ENCODE results near the gene LTN1. TPM values are rescaled to one million over a fixed set of nuclear protein-coding genes. Genes with fewer than 3 reads are reported as not detected.
"Not testable (repeated sequence)": the region's sequence is repeated elsewhere in the genome, so short reads cannot be mapped to it uniquely, and the experiment has no call there.

LTN1 gene
- polyA plus RNA-seq, 4 donors, result 3.0 to 21.1 (median 5.8) TPM

DNA sequence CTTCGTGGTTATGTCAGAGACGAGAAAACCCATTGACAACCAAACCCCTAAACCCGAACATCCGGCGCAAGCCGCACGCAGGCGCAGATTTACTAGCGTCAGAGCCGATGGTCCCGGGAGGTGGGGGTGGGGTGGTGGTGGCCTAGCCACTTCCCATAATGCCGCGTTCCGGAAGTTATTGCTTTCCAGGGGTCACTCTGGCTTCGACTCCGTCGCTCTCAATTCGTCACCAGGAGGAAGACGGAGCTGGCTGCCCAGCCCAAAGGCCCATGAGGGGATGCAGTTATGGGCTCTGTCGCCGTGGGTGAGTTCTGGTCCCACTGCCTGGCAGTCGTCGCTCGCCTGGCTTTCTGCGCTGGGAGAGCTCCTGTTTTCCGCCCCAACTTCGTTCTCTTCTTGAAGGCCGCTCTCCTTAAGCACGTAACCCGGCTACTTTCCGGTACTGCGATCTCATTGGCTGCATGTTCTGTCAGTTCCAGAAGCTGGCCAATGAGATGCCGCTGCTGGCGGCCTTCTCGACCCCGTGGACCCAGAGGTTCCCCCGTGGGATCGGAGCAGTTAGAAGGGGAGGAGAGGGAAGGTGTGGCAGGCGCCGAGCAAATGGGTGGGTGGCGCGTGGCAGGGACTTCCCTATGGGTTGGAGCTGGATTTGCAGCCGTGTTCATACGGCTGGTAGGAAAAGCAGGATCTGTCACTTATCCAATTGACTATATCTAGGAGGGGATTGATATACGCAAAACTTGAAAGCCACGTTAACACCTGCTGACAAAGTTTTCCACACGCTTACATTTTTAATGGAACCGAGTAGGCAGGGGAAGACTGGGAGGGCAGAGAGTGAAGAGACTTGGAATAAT, 32.0 kb upstream of the LTN1 start, which contains the start of gene USP16:
USP16 (plus strand) TSS at position 195 of the 854 bp plus-strand sequence. CDS start 3,246 bp downstream, outside the sequence.
- Histone ChIP-seq H3K36me3 (ENCODE audit: control insufficient read depth in 3 of 3, insufficient read depth in 2 of 3, low read depth in 1 of 3, low read length in 3 of 3) (peaks cover 0 to 7% (median 3%) of the 10 kb centered on the region in 3 donors), H3K4me1 (ENCODE audit: control insufficient read depth in 3 of 3, insufficient read depth in 2 of 3, low read depth in 1 of 3, low read length in 2 of 3) (peaks cover 0 to 11% (median 0%) of the 10 kb centered on the region in 3 donors), H3K4me3 (ENCODE audit: low read depth in 1 of 3, low read length in 3 of 3) (peak within 1 kb of the TSS; percentile 71 to 83 (median 82)), H3K27me3 (ENCODE audit: control insufficient read depth in 3 of 3, insufficient read depth in 3 of 3, low read length in 3 of 3) (no peaks in the 10 kb centered on the region), H3K9me3 (ENCODE audit: control insufficient read depth in 2 of 2, insufficient read depth in 1 of 2, low read depth in 1 of 2, low read length in 1 of 2) (no peaks in the 10 kb centered on the region), H3K27ac (ENCODE audit: low read depth in 1 of 3, low read length in 2 of 3) (peak within 1 kb of the TSS; percentile 98 to 100 (median 98))
- FAIRE-seq (no peak), DNase-seq (peak; percentile 98 to 100)
- 0 to 1% (median 0%) methylated on average over 48 of the region's 48 CpGs for WGBS, 3 donors

DNA sequence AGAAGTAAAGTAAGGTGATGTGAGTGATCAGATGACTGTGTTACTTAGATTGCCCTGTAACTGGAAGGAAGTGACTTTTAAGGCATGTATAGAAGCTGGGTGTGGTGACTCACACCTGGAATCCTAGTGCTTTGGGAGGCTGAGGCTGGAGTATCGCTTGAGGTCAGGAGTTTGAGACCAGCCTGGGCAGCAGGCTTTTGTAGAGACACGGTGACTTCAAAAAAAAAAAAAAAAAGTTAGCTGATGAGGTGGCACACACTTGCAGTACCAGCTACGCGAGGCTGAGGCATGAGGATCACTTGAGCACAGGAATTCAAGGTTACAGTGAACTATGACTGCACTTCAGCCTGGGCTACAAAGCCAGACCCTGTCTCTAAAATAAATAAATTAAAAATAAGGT, 29.5 kb upstream of the LTN1 start:
- no peaks in the 10 kb centered on the region for H3K27me3 ChIP-seq (ENCODE audit: control insufficient read depth in 3 of 3, insufficient read depth in 3 of 3, low read length in 3 of 3)
- no peak overlapping the region for H3K27ac ChIP-seq (ENCODE audit: low read depth in 1 of 3, low read length in 2 of 3)
- FAIRE-seq (no peak), DNase-seq (no peak)
- no peaks in the 10 kb centered on the region for H3K9me3 ChIP-seq (ENCODE audit: control insufficient read depth in 2 of 2, insufficient read depth in 1 of 2, low read depth in 1 of 2, low read length in 1 of 2)
- no peaks in the 10 kb centered on the region for H3K36me3 ChIP-seq (ENCODE audit: control insufficient read depth in 3 of 3, insufficient read depth in 2 of 3, low read depth in 1 of 3, low read length in 3 of 3)
- H3K4me3 ChIP-seq (ENCODE audit: low read depth in 1 of 3, low read length in 3 of 3), result no peak overlapping the region
- H3K4me1 ChIP-seq (ENCODE audit: control insufficient read depth in 3 of 3, insufficient read depth in 2 of 3, low read depth in 1 of 3, low read length in 2 of 3), result peaks cover 0 to 22% (median 2%) of the 10 kb centered on the region in 3 donors
- 78 to 81% (median 80%) methylated on average over 4 of the region's 4 CpGs for WGBS, 3 donors

DNA sequence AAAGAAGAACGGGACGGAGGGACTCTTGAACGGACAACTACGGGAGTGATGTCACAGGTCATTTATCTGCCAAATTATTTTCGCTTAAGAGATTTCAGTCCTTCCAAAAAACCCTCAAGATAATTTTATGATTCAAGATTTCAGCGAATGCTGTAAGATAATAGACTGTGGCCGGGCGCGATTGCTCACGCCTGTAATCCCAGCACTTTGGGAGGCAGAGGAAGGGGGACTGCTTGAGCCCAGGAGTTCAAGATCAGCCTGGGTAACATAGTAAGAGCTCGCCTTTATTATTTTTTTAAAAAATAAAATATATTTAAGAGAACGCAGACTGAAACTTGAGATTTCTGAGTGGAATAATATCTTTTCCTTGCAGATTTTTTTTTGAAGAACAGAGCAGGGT, 25.9 kb upstream of the LTN1 start:
- DNase-seq, result peak in 1 of 2 donors; percentile 17
- FAIRE-seq, result no peak
- H3K4me3 ChIP-seq (ENCODE audit: low read depth in 1 of 3, low read length in 3 of 3), result peak overlapping the region; percentile 85 to 94 (median 90)
- H3K4me1 ChIP-seq (ENCODE audit: control insufficient read depth in 3 of 3, insufficient read depth in 2 of 3, low read depth in 1 of 3, low read length in 2 of 3), result peaks cover 0 to 15% (median 2%) of the 10 kb centered on the region in 3 donors
- H3K27me3 ChIP-seq (ENCODE audit: control insufficient read depth in 3 of 3, insufficient read depth in 3 of 3, low read length in 3 of 3), result no peaks in the 10 kb centered on the region
- H3K9me3 ChIP-seq (ENCODE audit: control insufficient read depth in 2 of 2, insufficient read depth in 1 of 2, low read depth in 1 of 2, low read length in 1 of 2), result no peaks in the 10 kb centered on the region
- H3K27ac ChIP-seq (ENCODE audit: low read depth in 1 of 3, low read length in 2 of 3), result peak overlapping the region; percentile 47 to 95 (median 67)
- WGBS, 3 donors, result 2 to 15% (median 2%) methylated on average over 12 of the region's 12 CpGs
- peaks cover 0 to 2% (median 0%) of the 10 kb centered on the region in 3 donors for H3K36me3 ChIP-seq (ENCODE audit: control insufficient read depth in 3 of 3, insufficient read depth in 2 of 3, low read depth in 1 of 3, low read length in 3 of 3)

GRCh38 chr21:29017639-29018237, 25.1 kb upstream of the LTN1 start:
- H3K27ac ChIP-seq (ENCODE audit: low read depth in 1 of 3, low read length in 2 of 3), result peak overlapping the region in 2 of 3 donors; percentile 22 to 43
- peaks cover 0 to 15% (median 2%) of the 10 kb centered on the region in 3 donors for H3K4me1 ChIP-seq (ENCODE audit: control insufficient read depth in 3 of 3, insufficient read depth in 2 of 3, low read depth in 1 of 3, low read length in 2 of 3)
- DNase-seq (peak in 1 of 2 donors; percentile 39), FAIRE-seq (no peak)
- peak overlapping the region in 2 of 3 donors; percentile 85 to 94 for H3K4me3 ChIP-seq (ENCODE audit: low read depth in 1 of 3, low read length in 3 of 3)
- H3K9me3 ChIP-seq (ENCODE audit: control insufficient read depth in 2 of 2, insufficient read depth in 1 of 2, low read depth in 1 of 2, low read length in 1 of 2), result no peaks in the 10 kb centered on the region
- H3K36me3 ChIP-seq (ENCODE audit: control insufficient read depth in 3 of 3, insufficient read depth in 2 of 3, low read depth in 1 of 3, low read length in 3 of 3), result peaks cover 0 to 2% (median 0%) of the 10 kb centered on the region in 3 donors
- 33 to 69% (median 42%) methylated on average over 6 of the region's 6 CpGs for WGBS, 3 donors
- H3K27me3 ChIP-seq (ENCODE audit: control insufficient read depth in 3 of 3, insufficient read depth in 3 of 3, low read length in 3 of 3), result no peaks in the 10 kb centered on the region

- not testable (repeated sequence) for FAIRE-seq; H3K36me3 ChIP-seq (ENCODE audit: control insufficient read depth in 3 of 3, insufficient read depth in 2 of 3, low read depth in 1 of 3, low read length in 3 of 3)
- 92 to 100% (median 97%) methylated on average over 10 to 24 of the region's 30 CpGs for WGBS, 3 donors
These were observed 18.6 kb upstream of the LTN1 start for GRCh38 chr21:29011236-29011635.

DNA sequence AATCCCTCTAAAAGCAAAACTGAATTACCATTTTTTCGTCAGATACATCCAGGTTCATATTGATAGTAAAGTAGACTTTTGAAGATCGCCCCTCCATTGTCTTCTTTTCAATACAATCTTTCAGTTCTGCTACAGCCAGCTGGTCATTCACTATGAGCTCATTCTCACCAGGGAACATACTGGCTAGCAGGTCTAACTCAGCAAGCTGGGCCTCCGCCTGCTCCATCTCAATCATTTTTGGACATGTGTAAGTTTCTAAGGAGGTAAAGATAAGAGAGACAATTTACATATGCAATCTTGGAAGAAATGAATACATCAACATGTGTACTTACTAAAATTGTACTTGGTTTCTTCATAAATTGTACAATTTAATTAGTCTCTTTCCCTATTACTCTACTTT, 15.7 kb upstream of the LTN1 start:
- Histone ChIP-seq H3K4me1 (ENCODE audit: control insufficient read depth in 3 of 3, insufficient read depth in 2 of 3, low read depth in 1 of 3, low read length in 2 of 3) (no peaks in the 10 kb centered on the region), H3K27me3 (ENCODE audit: control insufficient read depth in 3 of 3, insufficient read depth in 3 of 3, low read length in 3 of 3) (no peaks in the 10 kb centered on the region), H3K27ac (ENCODE audit: low read depth in 1 of 3, low read length in 2 of 3) (no peak overlapping the region), H3K4me3 (ENCODE audit: low read depth in 1 of 3, low read length in 3 of 3) (no peak overlapping the region), H3K36me3 (ENCODE audit: control insufficient read depth in 3 of 3, insufficient read depth in 2 of 3, low read depth in 1 of 3, low read length in 3 of 3) (peaks cover 0 to 6% (median 2%) of the 10 kb centered on the region in 3 donors), H3K9me3 (ENCODE audit: control insufficient read depth in 2 of 2, insufficient read depth in 1 of 2, low read depth in 1 of 2, low read length in 1 of 2) (no peaks in the 10 kb centered on the region)
- no peak for DNase-seq
- WGBS, 3 donors, result 94 to 98% (median 95%) methylated on average over 3 of the region's 3 CpGs
- FAIRE-seq, result no peak

More at GRCh38 chr21:29011236-29011635, 18.6 kb upstream of the LTN1 start:
- H3K4me3 ChIP-seq (ENCODE audit: low read depth in 1 of 3, low read length in 3 of 3); H3K4me1 ChIP-seq (ENCODE audit: control insufficient read depth in 3 of 3, insufficient read depth in 2 of 3, low read depth in 1 of 3, low read length in 2 of 3); H3K9me3 ChIP-seq (ENCODE audit: control insufficient read depth in 2 of 2, insufficient read depth in 1 of 2, low read depth in 1 of 2, low read length in 1 of 2); DNase-seq; H3K27me3 ChIP-seq (ENCODE audit: control insufficient read depth in 3 of 3, insufficient read depth in 3 of 3, low read length in 3 of 3); H3K27ac ChIP-seq (ENCODE audit: low read depth in 1 of 3, low read length in 2 of 3): not testable (repeated sequence)

DNA sequence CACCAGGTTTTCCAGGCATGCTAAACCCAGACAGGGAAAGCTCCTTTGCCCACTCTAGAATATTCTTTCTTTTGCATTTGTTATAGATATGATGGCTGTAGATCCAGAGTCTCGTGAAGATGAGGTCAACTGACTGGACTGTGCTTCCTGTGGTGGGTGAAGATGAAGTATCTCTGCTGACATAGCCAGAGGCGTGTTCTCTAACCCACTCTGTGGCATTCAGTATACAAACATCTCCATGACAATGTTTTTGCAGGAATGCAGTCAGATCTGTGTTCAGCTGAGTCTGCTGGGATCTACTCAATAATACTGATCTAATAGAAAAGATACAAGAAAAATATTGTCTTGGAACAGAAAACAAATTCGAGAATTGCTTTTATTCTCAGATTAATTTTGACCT, 15.1 kb upstream of the LTN1 start:
- Histone ChIP-seq H3K27me3 (ENCODE audit: control insufficient read depth in 3 of 3, insufficient read depth in 3 of 3, low read length in 3 of 3) (no peaks in the 10 kb centered on the region), H3K4me3 (ENCODE audit: low read depth in 1 of 3, low read length in 3 of 3) (no peak overlapping the region), H3K9me3 (ENCODE audit: control insufficient read depth in 2 of 2, insufficient read depth in 1 of 2, low read depth in 1 of 2, low read length in 1 of 2) (no peaks in the 10 kb centered on the region), H3K27ac (ENCODE audit: low read depth in 1 of 3, low read length in 2 of 3) (no peak overlapping the region), H3K36me3 (ENCODE audit: control insufficient read depth in 3 of 3, insufficient read depth in 2 of 3, low read depth in 1 of 3, low read length in 3 of 3) (peaks cover 0 to 6% (median 2%) of the 10 kb centered on the region in 3 donors), H3K4me1 (ENCODE audit: control insufficient read depth in 3 of 3, insufficient read depth in 2 of 3, low read depth in 1 of 3, low read length in 2 of 3) (no peaks in the 10 kb centered on the region)
- WGBS, 3 donors, result 84 to 91% (median 87%) methylated on average over 3 of the region's 3 CpGs
- FAIRE-seq (no peak), DNase-seq (no peak)

- no peak overlapping the region for H3K4me3 ChIP-seq (ENCODE audit: low read depth in 1 of 3, low read length in 3 of 3)
- H3K4me1 ChIP-seq (ENCODE audit: control insufficient read depth in 3 of 3, insufficient read depth in 2 of 3, low read depth in 1 of 3, low read length in 2 of 3), result peaks cover 0 to 3% (median 0%) of the 10 kb centered on the region in 3 donors
- no peak for FAIRE-seq
- 87 to 91% (median 89%) methylated on average over 3 of the region's 3 CpGs for WGBS, 3 donors
- H3K27me3 ChIP-seq (ENCODE audit: control insufficient read depth in 3 of 3, insufficient read depth in 3 of 3, low read length in 3 of 3), result no peaks in the 10 kb centered on the region
- H3K36me3 ChIP-seq (ENCODE audit: control insufficient read depth in 3 of 3, insufficient read depth in 2 of 3, low read depth in 1 of 3, low read length in 3 of 3), result peaks cover 0 to 6% (median 2%) of the 10 kb centered on the region in 3 donors
- no peak overlapping the region for H3K27ac ChIP-seq (ENCODE audit: low read depth in 1 of 3, low read length in 2 of 3)
- DNase-seq, result no peak
- H3K9me3 ChIP-seq (ENCODE audit: control insufficient read depth in 2 of 2, insufficient read depth in 1 of 2, low read depth in 1 of 2, low read length in 1 of 2), result no peaks in the 10 kb centered on the region
These were observed 14.5 kb upstream of the LTN1 start for GRCh38 chr21:29007135-29007534.

Measured in small intestine (tissue), 7 donors.